Eye (tissue), 1 donor: ENCODE measurements around the gene ANKRD34C.

Experiments used
- DNase-seq: peaks from one replicate; pipeline ENCODE4 v3.0.0-alpha.2; 2015

The ANKRD34C gene

GRCh38 chr15:79282371-79283251 is at the start of gene ANKRD34C:
ANKRD34C (plus strand) TSS chr15:79282722; CDS start chr15:79293285, 10,563 bp downstream.
- peak; percentile 42 for DNase-seq

GRCh38 chr15:79233236-79233635 is 49.3 kb upstream of the ANKRD34C start:
- DNase-seq: no peak

GRCh38 chr15:79240036-79240435 is 42.5 kb upstream of the ANKRD34C start:
- DNase-seq: no peak

GRCh38 chr15:79243723-79244122 is 38.8 kb upstream of the ANKRD34C start:
- peak; percentile 59 for DNase-seq

- no peak for DNase-seq
These were observed 37.6 kb upstream of the ANKRD34C start for GRCh38 chr15:79244876-79245275.

- no peak for DNase-seq
These were observed 34.3 kb upstream of the ANKRD34C start for GRCh38 chr15:79248183-79248582.

GRCh38 chr15:79257454-79257853 is 25.1 kb upstream of the ANKRD34C start:
- no peak for DNase-seq

GRCh38 chr15:79261836-79262235 is 20.7 kb upstream of the ANKRD34C start:
- DNase-seq: no peak

GRCh38 chr15:79265167-79265566 is 17.4 kb upstream of the ANKRD34C start:
- no peak for DNase-seq

- DNase-seq: no peak
These were observed 16.4 kb upstream of the ANKRD34C start for GRCh38 chr15:79265987-79266579.

- DNase-seq: peak; percentile 87
These were observed 928 bp downstream of the ANKRD34C start for GRCh38 chr15:79283252-79284048.

GRCh38 chr15:79290642-79291275 is 8.2 kb downstream of the ANKRD34C start:
- DNase-seq: no peak

GRCh38 chr15:79292011-79292410 is 9.5 kb downstream of the ANKRD34C start:
- DNase-seq: no peak

- DNase-seq: no peak
These were observed 11.6 kb downstream of the ANKRD34C start for GRCh38 chr15:79294075-79294474.

GRCh38 chr15:79296583-79296982 is 14.1 kb downstream of the ANKRD34C start:
- DNase-seq: no peak

GRCh38 chr15:79299126-79299840 is 16.8 kb downstream of the ANKRD34C start:
- no peak for DNase-seq

GRCh38 chr15:79299841-79300235 is 17.3 kb downstream of the ANKRD34C start:
- DNase-seq: no peak

- DNase-seq: no peak
These were observed 24.7 kb downstream of the ANKRD34C start for GRCh38 chr15:79307251-79307650.

- DNase-seq: no peak
These were observed 26.4 kb downstream of the ANKRD34C start for GRCh38 chr15:79308874-79309273.

GRCh38 chr15:79310612-79310984 is 28.1 kb downstream of the ANKRD34C start:
- peak; percentile 78 for DNase-seq

GRCh38 chr15:79310985-79311900 is 28.7 kb downstream of the ANKRD34C start, which contains the start of gene TMED3:
TMED3 (plus strand) TSS chr15:79311112; CDS start chr15:79311250, 138 bp downstream.
- DNase-seq: peak; percentile 90
